NCI-H1694 treated with DMSO at 0.1 percent for 48 hours (cell line): ENCODE results near the gene SWT1.

Source experiments
- DNase-seq: peaks from one replicate; lab custom pipeline; 2025; lab: John Stamatoyannopoulos, UW

Gene SWT1

GRCh38 chr1:185288435-185288834, 131.5 kb downstream of the SWT1 start:
- DNase-seq = no peak

DNA sequence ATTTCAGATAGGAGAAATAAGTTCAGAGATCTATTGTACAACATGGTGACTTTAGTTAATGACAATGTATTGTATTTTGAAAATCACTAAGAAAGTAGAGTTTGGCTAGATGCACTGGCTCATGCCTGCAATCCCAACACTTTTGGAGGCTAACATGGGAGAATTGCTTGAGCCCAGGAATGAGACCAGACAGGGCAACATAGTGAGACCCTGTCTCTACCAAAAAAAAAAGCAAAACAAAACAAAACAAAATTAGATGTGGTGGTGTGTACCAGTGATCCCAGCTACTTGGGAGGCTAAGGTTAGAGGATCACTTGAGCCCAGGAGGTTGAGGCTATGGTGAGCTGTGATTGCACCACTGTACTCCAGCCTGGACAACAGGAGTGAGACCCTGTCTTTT, 132.9 kb downstream of the SWT1 start:
- peak; percentile 2 for DNase-seq

GRCh38 chr1:185291159-185291558, 134.2 kb downstream of the SWT1 start:
- no peak for DNase-seq

GRCh38 chr1:185291652-185292051, 134.7 kb downstream of the SWT1 start:
- no peak for DNase-seq

DNA sequence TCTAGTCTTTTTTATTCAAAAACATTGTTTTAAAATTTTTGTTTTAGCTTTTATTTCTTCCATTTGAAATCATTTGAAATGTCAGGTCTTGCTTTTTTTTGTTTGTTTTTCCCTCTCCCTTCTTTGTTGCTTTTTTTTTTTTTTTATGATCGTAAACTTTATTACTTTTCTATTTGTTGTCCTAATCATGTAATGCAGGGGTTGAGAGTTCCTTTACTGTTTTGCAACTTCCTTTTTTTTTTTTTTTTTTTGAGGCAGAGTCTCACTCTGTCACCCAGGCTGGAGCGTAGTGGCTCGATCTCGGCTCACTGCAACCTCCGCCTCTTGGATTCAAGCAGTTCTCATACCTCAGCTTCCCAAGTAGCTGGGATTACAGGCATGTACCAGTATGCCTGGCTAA, 135.3 kb downstream of the SWT1 start:
- DNase-seq = no peak

GRCh38 chr1:185293967-185294542, 137.1 kb downstream of the SWT1 start:
- no peak for DNase-seq

DNA sequence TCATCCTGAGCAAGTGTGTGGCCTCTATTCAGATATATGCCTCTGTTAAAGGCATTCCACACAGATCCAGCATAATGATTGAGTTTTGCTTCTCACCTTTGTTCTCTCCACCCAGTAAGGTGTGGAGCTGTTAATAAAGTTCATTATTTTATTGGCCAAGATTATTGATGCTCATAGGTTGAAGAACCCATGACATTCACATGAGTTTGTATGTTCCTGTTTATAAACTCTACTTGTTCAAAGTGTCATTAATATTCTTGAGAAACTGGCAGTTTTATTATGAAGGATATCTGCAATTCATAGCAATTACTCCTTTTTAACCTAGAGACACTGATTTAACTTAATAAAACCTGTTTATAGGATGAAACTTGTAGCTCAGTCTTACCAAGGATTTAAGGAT, 138.1 kb downstream of the SWT1 start:
- DNase-seq = no peak

GRCh38 chr1:185297982-185298381, 141.0 kb downstream of the SWT1 start:
- no peak for DNase-seq

DNA sequence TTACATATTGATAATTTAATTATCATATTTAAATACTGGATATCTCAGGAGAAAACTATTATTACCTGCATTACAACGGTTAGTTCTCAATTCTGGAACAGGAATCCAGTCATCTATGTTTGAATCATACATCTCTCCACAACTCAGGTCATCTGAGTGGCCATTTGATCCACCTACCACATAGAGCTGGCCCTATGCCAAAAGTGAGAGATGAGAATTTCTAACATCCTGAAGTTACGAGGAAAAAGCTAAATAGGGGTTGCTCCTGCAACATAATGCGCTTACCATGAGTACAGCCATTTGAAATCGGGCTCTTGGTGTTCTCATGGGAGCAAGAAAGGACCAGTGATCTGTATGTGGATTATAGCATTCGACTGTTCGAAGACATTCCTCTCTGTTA, 143.2 kb downstream of the SWT1 start:
- DNase-seq = no peak

GRCh38 chr1:185305419-185305818, 148.5 kb downstream of the SWT1 start:
- no peak for DNase-seq

DNA sequence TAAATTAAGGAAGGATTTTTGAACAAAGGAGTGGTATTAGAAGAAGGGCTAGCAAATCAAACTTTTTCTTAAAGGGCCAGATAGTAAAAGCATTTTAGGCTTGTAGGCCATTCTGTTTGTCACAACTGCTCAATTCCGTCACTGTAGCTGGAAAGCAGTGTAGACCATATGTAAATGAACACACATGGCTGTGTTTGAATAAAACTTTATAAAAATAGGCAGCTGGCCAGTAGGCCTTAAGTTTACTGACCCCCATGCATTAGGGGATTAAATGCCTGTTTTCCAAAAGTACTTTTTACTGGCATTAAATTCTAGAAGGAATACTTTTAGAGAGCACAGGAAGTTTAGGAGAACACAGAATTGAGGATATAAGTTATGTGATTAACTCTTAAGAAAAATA, 151.2 kb downstream of the SWT1 start:
- DNase-seq = no peak

- DNase-seq = no peak
Observed at GRCh38 chr1:185309566-185309965, 152.6 kb downstream of the SWT1 start.

DNA sequence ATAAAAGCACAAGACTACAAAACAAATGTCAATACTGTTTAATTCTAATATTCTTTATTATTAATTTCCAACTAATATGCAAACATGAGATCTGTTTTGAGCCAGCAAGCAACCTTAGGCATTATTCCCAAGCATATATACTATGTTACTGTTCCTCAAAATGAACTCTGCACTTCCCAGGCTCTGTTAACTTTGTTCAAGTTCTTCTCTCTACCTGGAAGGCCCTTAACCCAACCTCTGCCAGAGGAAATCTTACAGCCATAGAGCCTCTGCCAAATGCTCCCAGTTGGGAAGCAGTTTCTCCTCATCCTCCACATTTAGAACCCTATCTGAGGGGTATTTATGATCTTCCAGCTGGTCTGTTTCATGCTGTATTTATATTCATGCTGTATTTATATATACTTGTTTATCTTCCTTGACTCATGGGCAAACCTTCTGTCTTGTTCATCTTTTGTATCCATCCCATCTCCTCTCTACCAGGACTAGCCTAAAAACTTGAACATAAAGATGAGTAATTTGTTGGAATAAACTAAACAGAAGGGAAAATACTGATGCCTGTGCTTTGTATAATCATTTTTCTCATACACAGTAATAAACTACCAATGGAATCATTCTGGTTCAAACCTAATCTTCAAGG, 154.7 kb downstream of the SWT1 start:
- DNase-seq = no peak

- DNase-seq = no peak
Observed at GRCh38 chr1:185312361-185313138, 155.6 kb downstream of the SWT1 start.

GRCh38 chr1:185314411-185314810, 157.4 kb downstream of the SWT1 start:
- DNase-seq = no peak

DNA sequence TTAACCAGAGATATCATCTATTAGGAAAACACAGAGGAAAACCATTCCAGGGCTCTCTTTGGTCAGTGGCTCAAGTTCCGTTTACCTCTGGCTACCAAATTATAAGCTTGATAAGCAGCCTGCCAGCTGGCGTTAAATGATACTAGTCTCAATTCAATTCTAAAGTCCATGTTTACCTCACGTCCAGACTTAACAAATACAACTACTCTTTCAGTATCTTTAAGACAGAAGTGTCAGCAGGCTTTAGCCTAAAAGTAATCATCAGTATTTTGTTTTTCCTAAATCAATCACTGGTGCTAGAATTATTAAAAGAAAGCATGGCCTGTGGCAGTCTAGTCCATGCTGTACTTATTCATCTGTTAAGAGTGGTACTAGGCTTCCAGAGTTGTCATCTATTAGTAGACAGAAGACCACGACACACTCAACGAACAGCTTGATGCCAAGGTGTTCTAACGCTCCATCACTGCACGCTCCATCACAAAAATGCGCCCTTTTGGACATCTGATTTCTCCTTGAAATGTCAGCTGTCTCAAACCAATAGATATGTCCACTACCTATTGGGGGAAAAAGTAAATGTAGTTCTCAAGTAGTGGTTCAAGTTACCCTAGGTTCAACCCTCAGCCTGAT, 158.6 kb downstream of the SWT1 start:
- peak; percentile 57 for DNase-seq

DNA sequence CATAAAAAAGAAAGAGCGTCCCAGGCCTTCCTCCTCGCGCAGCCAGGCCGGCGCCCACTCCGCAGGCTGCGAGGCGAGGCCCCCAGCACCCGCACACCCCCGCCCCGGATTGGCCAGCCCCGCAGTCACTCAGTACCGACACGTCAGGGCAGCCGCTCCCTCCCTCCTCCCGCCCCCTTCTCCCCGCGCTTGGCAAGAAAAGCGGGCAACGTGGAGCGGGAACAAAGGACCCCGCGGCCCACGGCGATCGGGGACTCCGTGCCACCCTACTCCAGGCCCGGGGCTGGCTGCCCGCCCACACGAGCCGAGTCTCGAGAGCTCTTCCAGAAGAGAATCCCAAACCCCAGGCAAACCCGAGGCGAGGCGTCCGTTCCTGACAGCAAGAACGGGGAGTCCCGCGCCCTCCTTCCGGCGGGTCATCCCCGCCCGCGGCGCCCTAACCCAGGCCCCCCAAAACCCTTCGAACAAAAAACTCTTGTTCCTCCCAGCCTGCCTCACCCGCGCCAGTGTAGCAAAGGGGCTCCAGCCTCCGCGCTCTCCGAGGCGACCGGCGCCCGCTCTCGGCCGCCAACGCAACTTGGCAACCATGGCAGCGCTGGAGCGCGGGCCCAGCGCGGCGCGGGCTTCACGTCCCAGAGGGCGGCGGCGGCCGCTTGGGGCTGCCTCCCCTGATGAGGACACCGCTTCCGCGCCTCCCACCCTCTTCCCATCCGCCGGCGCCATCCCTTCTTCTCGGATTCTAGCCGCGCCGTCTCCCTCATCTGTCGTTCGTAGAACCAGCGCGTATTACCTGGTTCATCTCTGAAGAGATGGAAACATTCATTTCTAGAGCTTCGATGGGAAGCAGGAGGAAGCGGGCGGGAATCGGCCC, 159.4 kb downstream of the SWT1 start:
- peak; percentile 67 for DNase-seq

GRCh38 chr1:185317034-185317885, 160.3 kb downstream of the SWT1 start, which contains the start of gene IVNS1ABP:
IVNS1ABP (minus strand) TSS chr1:185317243; CDS start chr1:185309493, 7,750 bp downstream.
- DNase-seq = peak; percentile 90

DNA sequence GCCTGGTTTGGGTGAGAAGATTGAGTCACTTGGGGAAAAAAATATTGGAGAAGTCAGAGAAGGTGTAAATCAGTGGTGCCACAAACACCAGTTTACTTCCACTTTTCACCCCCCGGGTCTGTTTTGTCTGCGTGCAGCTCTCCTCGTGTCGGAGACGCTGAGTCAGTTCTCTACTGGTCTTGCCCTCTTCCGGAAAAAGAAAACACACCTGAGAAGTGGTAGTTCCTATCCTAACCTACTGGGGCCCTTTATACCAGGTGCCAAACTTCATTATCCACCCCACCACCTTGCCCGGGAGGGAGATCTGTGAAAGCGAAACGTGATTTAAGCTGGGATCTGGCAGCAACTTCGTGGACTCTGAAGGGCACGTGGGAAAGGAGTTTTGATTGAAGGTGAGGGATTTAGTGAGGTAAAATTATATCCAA, 160.9 kb downstream of the SWT1 start:
- no peak for DNase-seq

- DNase-seq = no peak
Observed at GRCh38 chr1:185318431-185319138, 161.6 kb downstream of the SWT1 start.
